ENCODE measurements around the gene NFIA.

NFIA gene

DNA sequence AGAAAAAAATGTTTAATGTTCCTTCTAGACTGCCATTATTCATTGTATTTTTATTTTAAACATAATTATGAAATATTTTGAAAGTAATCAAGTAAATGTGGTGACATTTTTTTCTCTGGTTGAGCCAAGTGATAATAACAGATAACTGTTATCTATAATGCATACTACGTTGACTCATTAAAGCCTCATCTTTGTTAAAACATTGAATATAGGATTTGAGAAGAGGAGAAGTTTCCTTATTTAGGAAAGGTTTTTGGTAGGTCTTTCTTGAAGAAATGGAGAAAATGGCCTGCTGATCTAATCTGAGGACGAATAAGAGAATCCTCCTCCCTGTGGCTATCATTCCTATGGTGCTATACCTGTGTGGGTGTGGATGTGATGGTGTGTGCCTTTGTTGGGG is 89.0 kb downstream of the NFIA start:
- no peak for FAIRE-seq
- DNase-seq (ENCODE audit: extremely low spot score, insufficient read length, low read depth): no peak

- FAIRE-seq: no peak
- DNase-seq (ENCODE audit: extremely low spot score, insufficient read length, low read depth): no peak
Observed at GRCh38 chr1:61171974-61172373, 89.6 kb downstream of the NFIA start.

- DNase-seq (ENCODE audit: extremely low spot score, insufficient read length, low read depth) (no peak), FAIRE-seq (no peak)
Observed at GRCh38 chr1:61173118-61173517, 90.8 kb downstream of the NFIA start.

GRCh38 chr1:61174060-61174795 is 91.9 kb downstream of the NFIA start:
- DNase-seq (ENCODE audit: extremely low spot score, insufficient read length, low read depth) (no peak), FAIRE-seq (no peak)

DNA sequence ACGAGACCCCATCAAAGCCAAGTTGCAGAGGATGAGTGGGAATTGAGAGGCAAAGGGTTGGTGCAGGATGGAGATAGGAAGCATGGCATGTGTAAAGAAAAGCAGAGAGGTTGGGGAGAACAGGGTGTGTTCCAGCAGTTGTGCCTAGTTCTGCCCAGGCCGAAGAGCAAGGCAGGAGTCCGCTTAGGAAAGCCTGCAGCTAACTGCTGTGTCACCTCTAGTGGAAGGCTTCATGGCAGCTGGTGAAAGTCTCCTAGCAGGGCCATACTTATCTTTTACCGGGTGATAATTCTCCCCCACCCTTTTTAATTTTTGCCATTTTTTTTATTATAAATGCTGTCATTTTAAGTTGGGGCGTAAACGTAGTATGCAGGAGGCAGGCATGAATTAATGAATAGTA is 93.6 kb downstream of the NFIA start:
- DNase-seq (ENCODE audit: extremely low spot score, insufficient read length, low read depth): no peak
- FAIRE-seq: no peak

GRCh38 chr1:61181067-61182038 is 99.0 kb downstream of the NFIA start:
- FAIRE-seq (no peak), DNase-seq (ENCODE audit: extremely low spot score, insufficient read length, low read depth) (no peak)

DNA sequence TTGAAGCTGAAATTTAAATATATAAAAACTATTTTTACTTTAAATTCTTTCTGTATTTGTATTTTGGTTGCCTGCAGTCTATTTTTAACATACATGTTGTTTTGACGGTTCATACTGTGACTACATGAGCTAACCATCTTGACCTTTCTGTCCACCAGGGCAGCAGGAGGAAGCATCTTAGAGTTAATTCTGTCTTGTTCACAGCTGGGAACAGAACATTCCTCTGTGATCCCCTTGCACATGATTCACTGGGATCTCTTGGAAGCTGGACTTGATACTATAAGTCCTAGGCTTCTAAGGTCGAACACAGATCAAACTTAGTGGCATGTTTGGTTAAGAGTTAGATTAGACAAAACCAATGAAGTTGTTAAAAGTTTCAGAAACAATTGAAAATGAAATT is 99.7 kb downstream of the NFIA start:
- DNase-seq (ENCODE audit: extremely low spot score, insufficient read length, low read depth): no peak
- FAIRE-seq: no peak

GRCh38 chr1:61182480-61182879 is 100.1 kb downstream of the NFIA start:
- FAIRE-seq (no peak), DNase-seq (ENCODE audit: extremely low spot score, insufficient read length, low read depth) (no peak)

DNA sequence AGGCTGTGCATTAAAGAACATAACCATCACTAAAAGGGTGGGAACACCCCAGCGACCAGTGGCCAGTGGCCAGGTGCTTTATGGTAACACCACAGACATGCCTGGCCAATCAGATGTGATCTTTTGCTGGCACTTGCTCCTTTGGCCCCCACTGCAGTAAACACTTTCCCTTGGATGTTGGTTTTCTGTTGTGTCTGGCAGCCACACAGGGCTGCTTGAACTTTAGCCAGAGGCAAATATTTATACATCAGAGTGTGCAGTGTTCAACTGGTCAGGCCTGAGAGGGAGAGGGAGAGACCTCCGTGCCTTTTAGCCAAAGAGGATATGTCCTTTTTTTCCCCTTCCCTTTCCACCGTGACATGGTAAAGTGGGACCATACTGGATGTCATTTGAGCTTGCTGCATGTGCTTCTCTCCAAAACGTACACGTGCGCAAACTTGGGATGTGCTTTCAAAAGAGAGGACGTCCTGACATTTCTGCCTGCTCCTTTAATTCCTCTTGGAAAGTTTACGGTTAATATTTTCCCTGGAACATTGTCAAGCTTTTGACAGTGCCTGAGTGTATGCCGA is 101.2 kb downstream of the NFIA start:
- FAIRE-seq (no peak), DNase-seq (ENCODE audit: extremely low spot score, insufficient read length, low read depth) (no peak)

DNA sequence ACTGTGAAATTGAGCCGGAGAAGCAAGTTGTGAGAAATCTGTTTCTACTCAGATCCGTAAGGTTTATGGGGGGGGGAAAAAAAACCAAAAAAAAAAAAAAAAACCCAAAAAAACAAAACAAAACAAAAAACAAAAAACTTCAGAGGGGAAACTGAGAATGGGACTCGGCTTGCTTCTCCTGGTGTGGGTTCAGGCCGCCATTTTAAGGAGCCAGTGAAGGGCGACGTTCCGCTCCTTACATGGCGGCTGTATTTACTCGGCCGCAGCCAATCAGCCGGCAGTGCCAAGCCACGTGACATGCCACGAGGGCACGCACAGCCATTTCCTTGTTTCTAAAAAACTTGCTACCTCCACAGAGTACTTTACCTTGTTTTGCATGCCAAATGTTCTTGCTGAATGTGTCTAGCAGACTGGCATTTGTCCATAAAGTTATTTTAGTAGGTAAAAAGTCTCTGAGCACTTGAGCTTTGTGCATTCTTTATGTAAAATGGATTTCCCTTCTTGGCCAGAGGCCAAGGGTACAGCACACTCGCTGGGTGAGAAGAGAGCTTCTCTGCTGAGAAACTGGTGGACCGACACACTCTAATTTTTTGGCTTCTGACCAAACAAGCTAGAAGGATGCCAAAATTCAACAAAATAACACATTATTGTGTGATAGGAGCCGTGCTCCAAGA is 101.8 kb downstream of the NFIA start:
- DNase-seq (ENCODE audit: extremely low spot score, insufficient read length, low read depth) (no peak), FAIRE-seq (no peak)

DNA sequence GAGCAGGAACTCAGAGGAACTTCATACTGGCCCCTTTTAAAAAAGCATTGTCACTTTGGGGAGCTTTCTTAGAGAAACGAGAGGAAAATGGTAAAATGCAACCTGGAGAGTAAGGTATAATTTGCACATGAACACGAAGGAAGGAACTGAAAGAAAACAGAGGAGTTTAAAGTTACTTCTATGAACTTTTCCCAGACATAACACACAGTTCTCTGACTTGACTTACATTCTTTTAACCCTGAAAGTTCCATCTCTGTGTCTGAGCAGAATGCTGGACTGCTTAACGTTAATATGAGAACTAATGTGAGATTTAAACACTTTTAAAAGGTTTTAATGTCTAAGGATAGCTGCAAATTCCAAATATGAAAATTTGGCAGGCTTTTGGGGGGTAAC is 102.3 kb downstream of the NFIA start:
- no peak for FAIRE-seq

DNA sequence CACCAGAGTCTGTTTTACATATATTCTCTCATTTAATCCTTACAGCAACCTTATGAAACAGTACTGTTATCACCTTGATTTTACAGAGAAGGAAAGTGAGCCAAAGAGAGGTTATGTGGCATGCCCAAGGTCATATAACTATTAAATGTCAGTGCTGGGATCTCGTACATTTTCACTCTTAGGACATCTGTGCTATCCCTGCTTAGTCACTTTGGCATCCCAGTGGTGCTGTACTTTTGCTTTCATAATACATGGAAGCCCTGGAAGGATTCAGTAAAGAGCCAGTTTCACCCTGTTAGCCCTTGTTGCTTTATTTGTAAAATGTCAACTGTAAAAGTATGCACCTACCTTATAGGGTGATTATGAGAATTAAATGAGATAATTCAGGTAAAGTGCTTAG is 104.4 kb downstream of the NFIA start:
- no peak for FAIRE-seq
- no peak for DNase-seq (ENCODE audit: extremely low spot score, insufficient read length, low read depth)

More for the DNA sequence above, 102.3 kb downstream of the NFIA start:
- DNase-seq (ENCODE audit: extremely low spot score, insufficient read length, low read depth): no peak

- DNase-seq (ENCODE audit: extremely low spot score, insufficient read length, low read depth) (no peak), FAIRE-seq (no peak)
Observed at GRCh38 chr1:61187352-61188086, 105.2 kb downstream of the NFIA start.

GRCh38 chr1:61190153-61190552 is 107.8 kb downstream of the NFIA start:
- DNase-seq (ENCODE audit: extremely low spot score, insufficient read length, low read depth): no peak
- FAIRE-seq: no peak

DNA sequence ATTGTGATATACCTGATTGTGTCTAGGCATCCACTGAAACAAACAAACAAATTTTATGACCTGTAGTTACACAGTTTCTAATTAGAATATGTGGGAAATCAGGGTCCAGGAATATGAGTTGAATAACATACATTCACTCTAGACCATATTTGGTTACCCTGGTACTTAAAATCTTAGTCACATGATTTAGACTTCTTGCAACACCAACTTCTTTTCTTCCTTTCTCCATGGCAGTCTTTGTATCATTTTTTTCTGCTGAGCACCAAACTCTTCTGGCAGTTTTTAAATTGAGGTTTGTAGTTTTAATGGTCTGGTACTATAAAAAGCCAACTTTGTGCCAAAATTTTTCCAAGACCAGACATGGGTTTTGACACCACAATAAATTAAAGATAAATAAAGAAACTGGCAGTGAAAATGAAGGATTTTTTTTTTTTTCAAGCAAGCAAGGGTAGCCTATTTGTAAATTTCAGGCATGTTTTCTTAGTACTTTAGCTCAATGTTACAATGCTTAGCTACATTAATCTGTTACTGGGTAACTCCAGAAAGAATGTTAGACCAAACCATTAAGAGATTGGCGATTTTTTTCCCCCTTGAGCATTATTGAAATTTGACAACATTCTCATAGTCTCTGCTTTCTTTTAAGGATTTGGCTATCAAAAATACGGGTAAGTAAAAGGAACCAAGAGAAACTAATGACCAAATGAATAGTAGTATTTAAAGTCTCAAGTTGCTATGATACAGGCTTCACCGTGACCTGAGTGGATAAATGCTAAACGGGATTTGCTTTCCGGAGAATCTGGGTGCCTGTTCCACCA is 108.5 kb downstream of the NFIA start:
- DNase-seq (ENCODE audit: extremely low spot score, insufficient read length, low read depth): no peak
- no peak for FAIRE-seq

GRCh38 chr1:61191433-61191720 is 109.0 kb downstream of the NFIA start:
- DNase-seq (ENCODE audit: extremely low spot score, insufficient read length, low read depth) (no peak), FAIRE-seq (no peak)

GRCh38 chr1:61192663-61193330 is 110.4 kb downstream of the NFIA start:
- FAIRE-seq (no peak), DNase-seq (ENCODE audit: extremely low spot score, insufficient read length, low read depth) (no peak)

DNA sequence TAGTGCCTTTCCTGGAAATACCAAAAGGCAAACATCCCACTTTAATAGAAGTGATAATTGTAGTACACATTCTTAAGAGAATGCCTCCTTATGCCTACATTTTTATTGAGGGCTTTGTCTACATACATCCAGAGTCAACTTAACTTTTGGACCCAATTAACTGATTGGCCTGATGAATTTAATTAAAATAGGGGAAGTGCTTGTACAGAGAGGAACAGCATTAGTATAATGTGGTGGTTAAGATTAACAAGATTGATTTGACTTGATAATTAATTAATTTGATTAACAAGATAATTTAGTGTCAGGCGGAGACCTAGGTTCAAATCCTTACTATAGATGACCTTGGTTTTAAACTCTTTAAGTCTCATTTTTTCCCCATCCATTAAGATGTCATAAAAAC is 111.4 kb downstream of the NFIA start:
- FAIRE-seq: no peak
- no peak for DNase-seq (ENCODE audit: extremely low spot score, insufficient read length, low read depth)

DNA sequence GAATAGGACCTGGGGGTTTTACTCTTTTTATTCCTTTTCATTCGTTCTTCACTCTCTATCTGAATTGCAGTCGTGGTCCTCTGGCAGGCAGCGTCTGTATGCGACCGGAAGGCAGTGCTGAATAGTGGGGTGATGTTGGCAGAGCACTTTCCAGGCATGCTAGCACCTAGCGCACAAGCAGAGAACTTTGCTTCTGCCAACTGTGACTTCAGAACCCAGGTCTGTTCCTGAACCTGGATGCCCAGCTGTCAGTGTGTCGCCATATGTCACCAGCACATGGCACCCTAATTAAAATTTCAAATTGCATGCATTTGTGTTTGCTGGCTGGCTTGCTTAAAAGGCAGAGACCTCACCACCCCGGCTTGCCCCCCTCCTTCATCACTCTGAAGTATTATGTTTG is 116.2 kb downstream of the NFIA start:
- FAIRE-seq (no peak), DNase-seq (ENCODE audit: extremely low spot score, insufficient read length, low read depth) (no peak)
